ENCODE measurements around the gene GABBR1.

GABBR1 gene

GRCh38 chr6:29656798-29657197 is 23.8 kb upstream of the GABBR1 start, which contains the start of gene MOG:
MOG (plus strand) TSS chr6:29657092; CDS start chr6:29657210, 118 bp downstream.
- no peak for TF ChIP-seq CTCF (IDR thresholded peaks at IDR 0.05; ENCODE audit: unreplicated experiment in 3 of 3)
- H3K27me3 Mint-ChIP-seq (ENCODE audit: low read depth), result peaks cover 37% of the 10 kb centered on the region
- no peaks in the 10 kb centered on the region for H3K36me3 Mint-ChIP-seq (ENCODE audit: low read depth)
- no peak within 1 kb of the TSS for H3K27ac Mint-ChIP-seq
- H3K4me1 Mint-ChIP-seq, result peaks cover 5% of the 10 kb centered on the region
- H3K4me3 Mint-ChIP-seq, result no peak within 1 kb of the TSS
- no peaks in the 10 kb centered on the region for H3K9me3 Mint-ChIP-seq

DNA sequence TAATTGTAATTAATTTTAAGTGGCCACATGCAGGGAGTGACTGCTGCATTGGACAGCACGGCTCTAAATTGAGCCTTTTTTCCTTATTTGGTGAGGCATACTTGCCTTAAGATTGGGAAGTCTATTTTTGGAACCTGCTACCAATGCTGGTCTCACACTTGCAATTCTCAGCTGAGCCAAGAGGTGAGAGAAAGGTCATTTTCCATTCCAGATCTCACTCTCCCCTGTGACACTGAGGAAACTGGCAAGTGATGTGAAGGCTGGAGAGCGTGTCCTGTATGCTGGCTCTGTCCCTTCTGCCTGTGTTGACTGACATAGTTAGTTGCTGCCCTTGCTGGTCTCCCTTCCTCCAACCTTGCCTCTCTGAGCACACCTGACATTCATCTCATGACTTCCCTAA is 23.2 kb upstream of the GABBR1 start:
- H3K9me3 Mint-ChIP-seq, result no peaks in the 10 kb centered on the region
- no peak overlapping the region for H3K27ac Mint-ChIP-seq
- TF ChIP-seq CTCF (IDR thresholded peaks at IDR 0.05; ENCODE audit: unreplicated experiment in 3 of 3), result no peak
- no peaks in the 10 kb centered on the region for H3K36me3 Mint-ChIP-seq (ENCODE audit: low read depth)
- H3K4me3 Mint-ChIP-seq, result no peak overlapping the region
- H3K4me1 Mint-ChIP-seq, result peaks cover 10% of the 10 kb centered on the region
- peaks cover 31% of the 10 kb centered on the region for H3K27me3 Mint-ChIP-seq (ENCODE audit: low read depth)

DNA sequence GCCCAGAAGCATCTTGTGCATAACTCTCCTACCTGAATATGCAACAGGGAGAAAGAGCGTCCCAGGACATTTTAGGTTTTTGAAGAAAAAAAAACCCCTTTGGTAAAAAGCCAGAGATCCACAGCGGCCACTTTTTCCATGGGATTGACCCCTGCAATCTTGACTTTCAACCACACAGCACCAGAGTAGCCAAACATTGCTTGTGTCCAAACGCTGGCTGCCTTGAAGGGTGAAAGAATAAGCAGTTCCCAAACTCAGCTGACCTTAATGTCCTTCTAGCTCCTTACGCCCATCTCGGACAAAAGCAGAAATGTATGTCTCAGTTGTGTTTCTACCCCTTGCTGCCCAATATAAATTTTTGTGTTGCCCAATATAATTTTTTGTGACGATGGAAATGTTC is 22.7 kb upstream of the GABBR1 start:
- Mint-ChIP-seq H3K4me3 (no peak overlapping the region), H3K27me3 (ENCODE audit: low read depth) (peaks cover 27% of the 10 kb centered on the region), H3K9me3 (no peaks in the 10 kb centered on the region), H3K36me3 (ENCODE audit: low read depth) (no peaks in the 10 kb centered on the region), H3K27ac (no peak overlapping the region), H3K4me1 (peaks cover 10% of the 10 kb centered on the region)
- TF ChIP-seq CTCF (IDR thresholded peaks at IDR 0.05; ENCODE audit: unreplicated experiment in 3 of 3), result no peak

GRCh38 chr6:29653452-29654038 is 20.6 kb upstream of the GABBR1 start:
- Mint-ChIP-seq H3K4me3 (no peak overlapping the region), H3K27ac (no peak overlapping the region), H3K36me3 (ENCODE audit: low read depth) (no peaks in the 10 kb centered on the region), H3K9me3 (no peaks in the 10 kb centered on the region), H3K27me3 (ENCODE audit: low read depth) (peaks cover 19% of the 10 kb centered on the region), H3K4me1 (peaks cover 15% of the 10 kb centered on the region)
- TF ChIP-seq CTCF (IDR thresholded peaks at IDR 0.05; ENCODE audit: unreplicated experiment in 3 of 3), result peak; percentile 76 to 83 (median 79)

DNA sequence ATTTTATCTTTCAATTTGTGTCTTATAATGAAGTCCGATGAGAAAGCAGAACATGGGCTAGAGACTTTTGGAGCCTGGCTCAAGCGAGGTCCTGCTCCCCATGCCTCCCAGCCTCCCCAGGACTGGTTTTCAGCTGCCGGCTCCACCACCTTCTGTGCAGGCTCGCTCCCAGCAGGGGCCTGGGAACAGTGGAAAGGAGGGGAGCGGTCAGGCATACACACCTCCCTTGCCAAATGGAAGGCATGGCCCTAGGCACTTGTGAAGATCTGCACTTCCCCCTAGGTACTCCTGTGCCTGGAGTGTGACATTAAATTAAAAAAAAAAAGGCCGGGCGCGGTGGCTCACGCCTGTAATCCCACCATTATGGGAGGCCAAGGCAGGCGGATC is 19.2 kb upstream of the GABBR1 start:
- H3K4me3 Mint-ChIP-seq, result no peak overlapping the region
- peaks cover 20% of the 10 kb centered on the region for H3K27me3 Mint-ChIP-seq (ENCODE audit: low read depth)
- no peaks in the 10 kb centered on the region for H3K9me3 Mint-ChIP-seq
- H3K36me3 Mint-ChIP-seq (ENCODE audit: low read depth), result no peaks in the 10 kb centered on the region
- TF ChIP-seq CTCF (IDR thresholded peaks at IDR 0.05; ENCODE audit: unreplicated experiment in 3 of 3), result no peak
- peaks cover 15% of the 10 kb centered on the region for H3K4me1 Mint-ChIP-seq
- H3K27ac Mint-ChIP-seq, result no peak overlapping the region

All from nephron (organoid).